CD4-positive, alpha-beta T cell (primary cell): ENCODE measurements around the gene SLC1A7. TPM values are rescaled to one million over a fixed set of nuclear protein-coding genes. Genes with fewer than 3 reads are reported as not detected.

Experiments
- ATAC-seq: fragments of 200-7000 bp; cut with Tn5 transposase; one replicate; pipeline ENCODE4 v1.10.0; 2022; ENCODE audit warnings: mild to moderate bottlenecking; ENCODE audit not compliant: poor library complexity
- CTCF ChIA-PET: fragments of 350-600 bp; sonication (Branson Sonifier 250); formaldehyde crosslinking; loops from one replicate; lab custom pipeline; 2021; ENCODE audit warnings: antibody characterized with exemption, inconsistent platforms; lab: Charles Lee
- POLR2A ChIA-PET: fragments of 350-600 bp; sonication (Branson Sonifier 250); formaldehyde crosslinking; loops from one replicate; lab custom pipeline; 2021; ENCODE audit warnings: antibody characterized with exemption, inconsistent platforms; lab: Charles Lee
- DNase-seq, 14 experiments: peaks; one replicate each; pipeline ENCODE4 v3.0.0-alpha.2; 2013 to 2020; ENCODE audit warnings: mixed read lengths in 2 of 14
- H3K27ac ChIP-seq, 2 donors: one replicate each; pipeline versions ENCODE4 v1.5.1 to v1.7.0; 2013; ENCODE audit warnings: low read length in 2 of 2, low read depth in 1 of 2, mild to moderate bottlenecking in 1 of 2
- H3K27me3 ChIP-seq, 2 experiments: 1 replicate in 1 of 2; 2 replicates in 1 of 2; pipeline versions ENCODE4 v1.6.1 to v1.7.0; 2013; ENCODE audit warnings: low read length in 2 of 2, control low read depth in 1 of 2, mild to moderate bottlenecking in 1 of 2, moderate library complexity in 1 of 2; ENCODE audit not compliant: insufficient read depth in 2 of 2, control insufficient read depth in 1 of 2
- H3K36me3 ChIP-seq: one replicate; pipeline ENCODE4 v1.6.1; 2013; ENCODE audit warnings: low read length, control low read depth; ENCODE audit not compliant: insufficient read depth
- H3K4me1 ChIP-seq: one replicate; pipeline ENCODE4 v1.6.1; 2013; ENCODE audit warnings: low read length, control low read depth; ENCODE audit not compliant: insufficient read depth
- H3K4me3 ChIP-seq: one replicate; pipeline ENCODE4 v1.5.1; 2013; ENCODE audit warnings: mild to moderate bottlenecking, low read length, moderate library complexity
- H3K9me3 ChIP-seq, 2 experiments: 1 replicate in 1 of 2; 2 replicates in 1 of 2; pipeline versions ENCODE4 v1.6.1 to v1.7.0; 2013; ENCODE audit warnings: low read length in 2 of 2, mild to moderate bottlenecking in 2 of 2, control low read depth in 1 of 2, moderate library complexity in 1 of 2; ENCODE audit not compliant: control insufficient read depth in 1 of 2, insufficient read depth in 1 of 2
- H3K27ac Mint-ChIP-seq: one replicate; pipeline ENCODE4 v1.8.0; 2020; ENCODE audit warnings: mixed read lengths
- H3K27me3 Mint-ChIP-seq: one replicate; pipeline ENCODE4 v1.8.0; 2021; ENCODE audit warnings: mixed read lengths
- H3K36me3 Mint-ChIP-seq: one replicate; pipeline ENCODE4 v1.8.0; 2021; ENCODE audit warnings: low read depth, mixed read lengths
- H3K4me1 Mint-ChIP-seq: one replicate; pipeline ENCODE4 v1.8.0; 2021; ENCODE audit warnings: low read depth, mixed read lengths
- H3K4me3 Mint-ChIP-seq: one replicate; pipeline ENCODE4 v1.8.0; 2020; ENCODE audit warnings: mild to moderate bottlenecking, mixed read lengths
- H3K9me3 Mint-ChIP-seq: one replicate; pipeline ENCODE4 v1.8.0; 2020; ENCODE audit warnings: mixed read lengths
- intact Hi-C, 2 experiments: fragments of 100-400 bp; cut with DNase I in 1 of 2; cut with micrococcal nuclease in 1 of 2; formaldehyde crosslinking; loops; one replicate each; pipeline versions ENCODE4 v1.15.1 to v1.9.0; 2023 to 2025; cut with DNase I, micrococcal nuclease
- total RNA-seq, 174 experiments: library from RNA in 2 of 174; stranded (reverse) in 2 of 174; gene quantifications; one replicate each; pipeline ENCODE4 v1.2.3 and lab custom pipeline; 2021 to 2026
- TF ChIP-seq, protein P1 (sequence below): fragments of 200-600 bp; IDR thresholded peaks from one replicate; pipeline ENCODE4 v1.8.0; 2022; ENCODE audit warnings: antibody characterized with exemption, mild to moderate bottlenecking

SLC1A7 gene
- total RNA-seq, 2 experiments from 2014 or later = not detected

- H3K4me1 ChIP-seq = no peaks in the 10 kb centered on the region
- no peaks in the 10 kb centered on the region for H3K9me3 ChIP-seq
- no peak for ATAC-seq
- H3K4me3 ChIP-seq = no peak overlapping the region
- H3K27ac Mint-ChIP-seq = no peak overlapping the region
- H3K27me3 Mint-ChIP-seq = no peaks in the 10 kb centered on the region
- intact Hi-C loops = no loop called here
- no peak overlapping the region for H3K27ac ChIP-seq
- TF ChIP-seq, protein P1, sequence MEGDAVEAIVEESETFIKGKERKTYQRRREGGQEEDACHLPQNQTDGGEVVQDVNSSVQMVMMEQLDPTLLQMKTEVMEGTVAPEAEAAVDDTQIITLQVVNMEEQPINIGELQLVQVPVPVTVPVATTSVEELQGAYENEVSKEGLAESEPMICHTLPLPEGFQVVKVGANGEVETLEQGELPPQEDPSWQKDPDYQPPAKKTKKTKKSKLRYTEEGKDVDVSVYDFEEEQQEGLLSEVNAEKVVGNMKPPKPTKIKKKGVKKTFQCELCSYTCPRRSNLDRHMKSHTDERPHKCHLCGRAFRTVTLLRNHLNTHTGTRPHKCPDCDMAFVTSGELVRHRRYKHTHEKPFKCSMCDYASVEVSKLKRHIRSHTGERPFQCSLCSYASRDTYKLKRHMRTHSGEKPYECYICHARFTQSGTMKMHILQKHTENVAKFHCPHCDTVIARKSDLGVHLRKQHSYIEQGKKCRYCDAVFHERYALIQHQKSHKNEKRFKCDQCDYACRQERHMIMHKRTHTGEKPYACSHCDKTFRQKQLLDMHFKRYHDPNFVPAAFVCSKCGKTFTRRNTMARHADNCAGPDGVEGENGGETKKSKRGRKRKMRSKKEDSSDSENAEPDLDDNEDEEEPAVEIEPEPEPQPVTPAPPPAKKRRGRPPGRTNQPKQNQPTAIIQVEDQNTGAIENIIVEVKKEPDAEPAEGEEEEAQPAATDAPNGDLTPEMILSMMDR = no peak
- peak in 1 of 14 experiments; percentile 47 for DNase-seq
- H3K36me3 Mint-ChIP-seq = no peaks in the 10 kb centered on the region
- no peaks in the 10 kb centered on the region for H3K27me3 ChIP-seq
- ChIA-PET CTCF (no interaction called here), POLR2A (no interaction called here)
- no peaks in the 10 kb centered on the region for H3K4me1 Mint-ChIP-seq
- H3K4me3 Mint-ChIP-seq = no peak overlapping the region
- no peaks in the 10 kb centered on the region for H3K36me3 ChIP-seq
- H3K9me3 Mint-ChIP-seq = no peaks in the 10 kb centered on the region
Measured at GRCh38 chr1:53084589-53084971, 57.9 kb downstream of the SLC1A7 start.

DNA sequence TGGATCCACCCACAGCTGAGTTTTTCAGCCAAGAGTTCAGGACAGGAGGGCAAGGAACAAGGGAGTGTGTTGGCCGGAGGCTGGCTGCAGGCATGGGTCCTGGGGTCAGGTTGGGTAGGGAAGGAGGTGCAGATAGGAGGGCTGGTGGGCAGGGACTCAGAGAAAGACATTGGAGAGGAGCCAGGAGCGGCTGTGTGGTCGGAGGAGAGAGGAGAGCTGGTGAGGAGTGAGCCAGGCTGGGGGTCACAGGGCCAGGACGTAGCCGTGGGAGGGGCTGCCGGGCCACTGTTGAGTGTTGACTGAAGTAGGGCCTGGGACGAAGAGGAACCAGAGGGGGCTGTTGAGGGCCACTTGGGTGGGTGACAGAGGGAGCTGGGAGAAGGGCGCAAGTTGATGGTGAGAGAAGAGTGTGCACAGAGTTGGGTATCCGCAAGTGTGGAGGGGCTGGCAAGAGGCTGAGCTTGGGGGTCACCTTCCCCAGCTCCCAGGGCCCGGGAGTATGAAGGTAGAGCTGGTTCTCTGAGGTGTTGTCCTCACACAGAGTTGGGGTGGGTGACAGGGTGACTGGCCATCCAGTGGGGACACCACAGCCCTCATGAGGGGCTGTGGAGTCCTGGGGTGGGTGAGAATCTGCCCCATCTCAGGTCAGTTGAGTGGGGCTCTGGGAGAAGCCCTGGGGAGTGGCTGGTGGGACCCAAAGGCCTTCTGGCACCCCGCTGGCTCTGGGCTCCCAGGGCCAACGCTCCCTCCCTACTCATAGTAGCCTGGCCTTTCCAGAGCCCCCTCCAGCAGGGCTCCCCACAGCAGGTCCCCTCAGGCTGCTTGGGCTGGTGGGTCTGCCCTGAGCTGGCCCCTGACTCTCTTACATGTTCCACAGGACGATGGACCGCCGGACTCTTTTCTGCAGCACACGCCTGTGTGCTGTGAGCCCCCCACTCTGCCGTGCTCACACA is 58.5 kb downstream of the SLC1A7 start:
- Mint-ChIP-seq H3K4me3 (no peak overlapping the region), H3K27ac (no peak overlapping the region), H3K36me3 (no peaks in the 10 kb centered on the region), H3K27me3 (no peaks in the 10 kb centered on the region), H3K9me3 (no peaks in the 10 kb centered on the region), H3K4me1 (no peaks in the 10 kb centered on the region)
- Histone ChIP-seq H3K27ac (no peak overlapping the region), H3K9me3 (peaks cover 0 to under 1% of the 10 kb centered on the region in 2 experiments), H3K27me3 (no peaks in the 10 kb centered on the region), H3K36me3 (no peaks in the 10 kb centered on the region), H3K4me3 (no peak overlapping the region), H3K4me1 (no peaks in the 10 kb centered on the region)
- no peak for ATAC-seq
- TF ChIP-seq, protein P1 = no peak
- ChIA-PET POLR2A (no interaction called here), CTCF (no interaction called here)
- intact Hi-C loops = no loop called here
- DNase-seq = no peak

DNA sequence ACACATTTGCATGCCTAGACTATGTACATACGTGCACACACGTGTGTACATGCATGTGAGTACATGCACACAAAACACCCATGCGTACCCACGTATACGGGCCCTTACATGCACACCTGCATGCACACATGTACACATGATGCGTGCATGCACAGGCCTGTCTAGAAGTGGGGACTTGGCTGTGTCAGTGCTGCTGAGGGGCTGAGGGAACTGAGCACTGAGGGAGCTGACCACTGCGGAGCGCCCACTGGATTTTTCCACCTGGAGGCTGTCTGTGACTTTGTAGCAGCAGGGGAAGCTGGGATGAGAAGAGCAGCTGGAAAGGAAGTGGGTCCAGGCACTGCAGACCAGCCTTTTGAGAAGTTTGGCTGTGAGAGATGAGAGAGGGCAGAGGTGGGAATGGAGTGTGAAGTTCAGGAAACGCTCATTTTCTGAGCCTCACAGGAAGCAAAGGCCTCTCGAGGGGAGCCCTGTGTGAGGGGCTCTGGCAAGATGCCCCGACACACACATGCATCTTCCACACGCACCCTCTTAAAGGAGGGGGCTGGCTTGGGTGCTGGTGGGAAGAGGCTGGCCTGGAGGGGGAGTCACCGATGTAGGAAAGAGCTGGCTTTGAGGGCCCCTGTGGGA is 59.5 kb downstream of the SLC1A7 start:
- TF ChIP-seq, protein P1 = no peak
- DNase-seq (no peak), ATAC-seq (no peak)
- Mint-ChIP-seq H3K4me3 (no peak overlapping the region), H3K27ac (no peak overlapping the region), H3K4me1 (no peaks in the 10 kb centered on the region), H3K27me3 (no peaks in the 10 kb centered on the region), H3K9me3 (no peaks in the 10 kb centered on the region), H3K36me3 (no peaks in the 10 kb centered on the region)
- Histone ChIP-seq H3K9me3 (peaks cover 0 to 10% of the 10 kb centered on the region in 2 experiments), H3K27me3 (no peaks in the 10 kb centered on the region), H3K27ac (no peak overlapping the region), H3K4me1 (no peaks in the 10 kb centered on the region), H3K4me3 (no peak overlapping the region), H3K36me3 (no peaks in the 10 kb centered on the region)
- POLR2A ChIA-PET = no interaction called here
- intact Hi-C loops = no loop called here
- CTCF ChIA-PET = no interaction called here
